GM12875 (cell line): ENCODE results near the gene ACTR3.

Experiments used
- H3K4me3 ChIP-seq: one replicate; pipeline ENCODE4 v1.5.1; 2011; ENCODE audit warnings: low read depth, low read length, control low read depth
- TF ChIP-seq, protein P1 (sequence below): IDR thresholded peaks from 2 replicates; pipeline ENCODE4 v1.5.1; 2011; ENCODE audit warnings: low read depth, mild to moderate bottlenecking, control low read depth, inconsistent platforms, low read length, moderate library complexity, borderline replicate concordance; ENCODE audit not compliant: insufficient read depth

ACTR3 gene

DNA sequence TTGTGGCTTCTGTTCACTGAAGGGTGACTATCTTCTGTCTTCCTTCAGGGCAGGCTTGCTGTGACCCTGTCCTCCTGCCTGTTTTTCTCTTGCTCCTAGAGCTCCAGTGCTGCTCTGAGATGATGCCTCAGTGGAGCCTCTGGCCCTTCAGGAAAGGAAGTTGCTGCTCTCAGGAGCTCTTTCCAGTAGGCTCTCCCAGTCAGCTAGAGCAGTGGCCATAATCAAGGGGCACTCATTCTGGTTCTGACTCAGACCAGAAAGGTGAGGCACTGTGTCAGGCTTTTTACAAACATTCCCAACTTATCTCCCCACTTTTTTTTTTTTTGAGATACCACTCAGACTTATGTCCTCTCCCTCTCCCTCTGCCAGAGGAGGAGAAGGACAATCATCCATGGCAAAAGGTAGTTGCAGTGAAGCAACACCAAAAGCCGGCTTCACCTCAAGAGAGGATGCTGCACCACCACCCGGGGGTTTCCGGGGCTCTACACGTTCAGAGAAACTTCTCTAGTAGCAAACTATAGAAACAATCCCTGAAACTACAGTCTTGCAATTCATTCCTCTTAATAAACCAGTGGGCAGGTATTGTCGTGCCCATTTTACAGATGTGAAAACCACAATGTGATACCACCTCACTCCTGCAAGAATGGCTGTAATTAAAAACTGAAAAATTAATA is 115.4 kb downstream of the ACTR3 start:
- TF ChIP-seq, protein P1, sequence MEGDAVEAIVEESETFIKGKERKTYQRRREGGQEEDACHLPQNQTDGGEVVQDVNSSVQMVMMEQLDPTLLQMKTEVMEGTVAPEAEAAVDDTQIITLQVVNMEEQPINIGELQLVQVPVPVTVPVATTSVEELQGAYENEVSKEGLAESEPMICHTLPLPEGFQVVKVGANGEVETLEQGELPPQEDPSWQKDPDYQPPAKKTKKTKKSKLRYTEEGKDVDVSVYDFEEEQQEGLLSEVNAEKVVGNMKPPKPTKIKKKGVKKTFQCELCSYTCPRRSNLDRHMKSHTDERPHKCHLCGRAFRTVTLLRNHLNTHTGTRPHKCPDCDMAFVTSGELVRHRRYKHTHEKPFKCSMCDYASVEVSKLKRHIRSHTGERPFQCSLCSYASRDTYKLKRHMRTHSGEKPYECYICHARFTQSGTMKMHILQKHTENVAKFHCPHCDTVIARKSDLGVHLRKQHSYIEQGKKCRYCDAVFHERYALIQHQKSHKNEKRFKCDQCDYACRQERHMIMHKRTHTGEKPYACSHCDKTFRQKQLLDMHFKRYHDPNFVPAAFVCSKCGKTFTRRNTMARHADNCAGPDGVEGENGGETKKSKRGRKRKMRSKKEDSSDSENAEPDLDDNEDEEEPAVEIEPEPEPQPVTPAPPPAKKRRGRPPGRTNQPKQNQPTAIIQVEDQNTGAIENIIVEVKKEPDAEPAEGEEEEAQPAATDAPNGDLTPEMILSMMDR, result no peak
- H3K4me3 ChIP-seq, result no peak overlapping the region

- H3K4me3 ChIP-seq, result no peak overlapping the region
- TF ChIP-seq, protein P1, result no peak
Observed at GRCh38 chr2:114006460-114006859, 116.6 kb downstream of the ACTR3 start.

- TF ChIP-seq, protein P1, result no peak
Observed at GRCh38 chr2:114007436-114007835, 117.5 kb downstream of the ACTR3 start.

GRCh38 chr2:114008720-114009119 is 118.8 kb downstream of the ACTR3 start:
- TF ChIP-seq, protein P1, result no peak

More at GRCh38 chr2:114007436-114007835, 117.5 kb downstream of the ACTR3 start:
- H3K4me3 ChIP-seq, result no peak overlapping the region

GRCh38 chr2:114009205-114009944 is 119.5 kb downstream of the ACTR3 start:
- TF ChIP-seq, protein P1, result no peak
- no peak overlapping the region for H3K4me3 ChIP-seq

More at GRCh38 chr2:114008720-114009119, 118.8 kb downstream of the ACTR3 start:
- H3K4me3 ChIP-seq, result no peak overlapping the region

DNA sequence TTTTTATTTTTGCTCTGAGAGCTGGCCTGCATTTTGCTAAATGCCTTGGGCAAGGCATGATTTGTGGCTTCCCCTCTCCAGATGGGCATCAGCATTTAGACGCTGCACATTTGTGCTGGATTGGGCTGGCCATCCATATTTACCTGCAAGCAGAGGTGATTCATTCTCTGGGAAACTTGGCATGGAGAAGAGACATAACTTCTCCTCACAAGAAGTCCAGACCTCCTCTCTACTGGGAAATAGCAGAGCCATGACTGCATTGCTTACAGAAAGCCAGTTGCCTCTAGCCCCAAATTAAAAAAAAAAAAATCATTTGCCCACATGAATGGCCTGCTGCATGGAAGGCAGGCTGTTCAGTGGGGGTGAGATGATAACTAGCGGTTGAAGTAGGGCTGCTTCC is 120.1 kb downstream of the ACTR3 start:
- TF ChIP-seq, protein P1, result no peak
- H3K4me3 ChIP-seq, result no peak overlapping the region

GRCh38 chr2:114011713-114012112 is 121.8 kb downstream of the ACTR3 start:
- no peak overlapping the region for H3K4me3 ChIP-seq
- TF ChIP-seq, protein P1, result no peak
